Lower leg skin (tissue), 3 donors: ENCODE data around the gene BUD13.

ENCODE experiments used
- POLR2A ChIP-seq, 2 donors: fragments of 450-650 bp; IDR thresholded peaks; one replicate each; pipeline ENCODE4 v1.6.1; 2016 to 2017; ENCODE audit warnings: antibody characterized with exemption in 2 of 2, mild to moderate bottlenecking in 1 of 2, moderate library complexity in 1 of 2
- TF ChIP-seq, protein P1 (sequence below), 3 donors: fragments of 450-650 bp; IDR thresholded peaks; one replicate each; pipeline ENCODE4 v1.5.1; 2016; ENCODE audit warnings: antibody characterized with exemption in 3 of 3, mild to moderate bottlenecking in 3 of 3, moderate library complexity in 2 of 3

DNA sequence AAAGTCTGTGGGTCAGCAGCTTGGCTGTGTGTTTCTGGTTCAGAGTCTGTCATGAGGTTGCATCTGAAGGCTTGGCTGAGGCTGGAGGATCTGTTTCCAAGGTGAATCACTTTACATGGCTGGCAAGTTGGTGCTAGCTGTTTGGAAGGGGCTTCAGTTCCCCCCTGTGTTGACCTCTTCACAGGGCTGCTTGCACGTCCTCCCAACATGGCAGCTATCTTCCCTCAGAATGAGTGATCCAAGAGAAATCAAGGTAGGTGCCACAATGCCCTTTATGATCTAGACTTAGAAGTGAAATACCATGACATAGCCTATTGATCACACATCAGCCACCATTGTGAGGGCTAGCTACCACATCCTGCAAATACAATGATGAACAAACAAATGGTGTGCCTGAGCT, 40.4 kb upstream of the BUD13 start:
- TF ChIP-seq, protein P1, sequence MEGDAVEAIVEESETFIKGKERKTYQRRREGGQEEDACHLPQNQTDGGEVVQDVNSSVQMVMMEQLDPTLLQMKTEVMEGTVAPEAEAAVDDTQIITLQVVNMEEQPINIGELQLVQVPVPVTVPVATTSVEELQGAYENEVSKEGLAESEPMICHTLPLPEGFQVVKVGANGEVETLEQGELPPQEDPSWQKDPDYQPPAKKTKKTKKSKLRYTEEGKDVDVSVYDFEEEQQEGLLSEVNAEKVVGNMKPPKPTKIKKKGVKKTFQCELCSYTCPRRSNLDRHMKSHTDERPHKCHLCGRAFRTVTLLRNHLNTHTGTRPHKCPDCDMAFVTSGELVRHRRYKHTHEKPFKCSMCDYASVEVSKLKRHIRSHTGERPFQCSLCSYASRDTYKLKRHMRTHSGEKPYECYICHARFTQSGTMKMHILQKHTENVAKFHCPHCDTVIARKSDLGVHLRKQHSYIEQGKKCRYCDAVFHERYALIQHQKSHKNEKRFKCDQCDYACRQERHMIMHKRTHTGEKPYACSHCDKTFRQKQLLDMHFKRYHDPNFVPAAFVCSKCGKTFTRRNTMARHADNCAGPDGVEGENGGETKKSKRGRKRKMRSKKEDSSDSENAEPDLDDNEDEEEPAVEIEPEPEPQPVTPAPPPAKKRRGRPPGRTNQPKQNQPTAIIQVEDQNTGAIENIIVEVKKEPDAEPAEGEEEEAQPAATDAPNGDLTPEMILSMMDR (IDR thresholded peaks at IDR 0.05) = no peak
- TF ChIP-seq POLR2A (IDR thresholded peaks at IDR 0.05) = no peak
